ENCODE measurements around the gene NPL. TPM values are rescaled to one million over a fixed set of nuclear protein-coding genes. Genes with fewer than 3 reads are reported as not detected.

Gene NPL
- total and polyA plus RNA-seq, 9 of the 15 experiments (the other 6 are each of a cell fraction or from before 2014, with no cell fraction given): 9.9 to 22.3 (median 14.2) TPM

- TF ChIP-seq ETS2 (tag; IDR thresholded peaks at IDR 0.05; ENCODE audit: borderline replicate concordance, poor library complexity, severe bottlenecking): no peak
- no peak for TF ChIP-seq HIVEP1 (CRISPR knock-in tag; IDR thresholded peaks at IDR 0.05)
- TF ChIP-seq MCM7 (IDR thresholded peaks at IDR 0.05): no peak
- no peak for TF ChIP-seq ZHX1 (conservative IDR thresholded peaks at IDR 0.05; ENCODE audit: low read length)
- no peak; the same call in 1 of the 2 replicates for TF ChIP-seq NBN (IDR thresholded peaks at IDR 0.05; ENCODE audit: low read depth)
- TF ChIP-seq PPARD (CRISPR knock-in tag; IDR thresholded peaks at IDR 0.05): no peak
- no peak for TF ChIP-seq CGGBP1 (CRISPR knock-in tag; IDR thresholded peaks at IDR 0.05)
- TF ChIP-seq CBFA2T2 (conservative IDR thresholded peaks at IDR 0.05): no peak; the same call in 1 of the 2 replicates
- TF ChIP-seq VEZF1 (CRISPR knock-in tag; IDR thresholded peaks at IDR 0.05): no peak
- TF ChIP-seq ELF4 (CRISPR knock-in tag; IDR thresholded peaks at IDR 0.05): no peak
- no peak for TF ChIP-seq ATF6 (CRISPR knock-in tag; IDR thresholded peaks at IDR 0.05)
- TF ChIP-seq TRIM24 (IDR thresholded peaks at IDR 0.05): peak in 1 of 2 experiments; percentile 82; a peak in 2 of 4 replicates
- no peak for TF ChIP-seq ZNF324 (CRISPR knock-in tag; IDR thresholded peaks at IDR 0.05)
- TF ChIP-seq PHF21A (IDR thresholded peaks at IDR 0.05; ENCODE audit: borderline replicate concordance, low read depth): no peak
- no peak for TF ChIP-seq ATF2 (CRISPR knock-in tag; IDR thresholded peaks at IDR 0.05)
- TF ChIP-seq TARDBP (IDR thresholded peaks at IDR 0.05): no peak
- TF ChIP-seq ZNF76 (CRISPR knock-in tag; IDR thresholded peaks at IDR 0.05; ENCODE audit: borderline replicate concordance): no peak
- TF ChIP-seq BCOR (IDR thresholded peaks at IDR 0.05): no peak
- 0 out of 2 replicates have a peak, but pooled peaks have one; percentile 29 for TF ChIP-seq MEF2D (tag; conservative IDR thresholded peaks at IDR 0.05; ENCODE audit: low read depth)
Measured at GRCh38 chr1:182795563-182796228, 6.1 kb downstream of the NPL start (continued).

Measured in K562 (cell line).